A549 (cell line): ENCODE measurements around the gene FBXW2. TPM values are rescaled to one million over a fixed set of nuclear protein-coding genes. Genes with fewer than 3 reads are reported as not detected.

Experiments
- ATAC-seq, 2 experiments: fragments of 200-7000 bp in 1 of 2; fragments of >200 bp in 1 of 2; cut with Nextera tagmentation in 1 of 2; cut with Tn5 transposase in 1 of 2; 3 replicates each; pipeline versions ENCODE4 v1.8.0 to v1.9.1; 2018 to 2020; ENCODE audit warnings: mild to moderate bottlenecking in 1 of 2, moderate library complexity in 1 of 2
- CTCF ChIA-PET: fragments of 300-600 bp; sonication (Branson Sonifier 250); formaldehyde crosslinking; extraction: SDS; loops from one replicate; lab custom pipeline; 2021; ENCODE audit warnings: antibody characterized with exemption, inconsistent platforms; lab: Yijun Ruan, JAX
- POLR2A ChIA-PET: fragments of 350-600 bp; formaldehyde crosslinking; extraction: SDS; loops from one replicate; lab custom pipeline; 2021; ENCODE audit warnings: antibody characterized with exemption, inconsistent platforms; lab: Yijun Ruan, JAX
- DNase-seq, 2 experiments: peaks; one replicate each; pipeline versions ENCODE4 v3.0.0 to v3.0.0-alpha.2; 2011 to 2016; ENCODE audit warnings: low read depth in 1 of 2, low spot score in 1 of 2
- FAIRE-seq: peaks from 2 replicates; lab custom pipeline; 2011; peaks lifted over from hg19 to GRCh38; lab: Jason Lieb, UNC
- H3K27ac ChIP-seq, 2 experiments: fragments of >200 bp; sonication (Bioruptor Twin); formaldehyde crosslinking; 3 replicates each; pipeline ENCODE4 v1.5.1; 2016 to 2017
- H3K4me1 ChIP-seq: fragments of >200 bp; sonication (Bioruptor Twin); formaldehyde crosslinking; 3 replicates; pipeline ENCODE4 v1.6.1; 2016
- H3K4me2 ChIP-seq: fragments of >200 bp; sonication (Bioruptor Twin); formaldehyde crosslinking; 3 replicates; pipeline ENCODE4 v1.6.1; 2016
- H3K4me3 ChIP-seq: fragments of >200 bp; sonication (Bioruptor Twin); formaldehyde crosslinking; 3 replicates; pipeline ENCODE4 v1.5.1; 2016
- H3K9me3 ChIP-seq: fragments of >200 bp; sonication (Bioruptor Twin); formaldehyde crosslinking; 3 replicates; pipeline ENCODE4 v1.6.1; 2016
- BHLHE40 ChIP-seq: IDR thresholded peaks from 2 replicates; pipeline ENCODE4 v1.6.1; 2012; ENCODE audit warnings: low read depth, low read length, inconsistent platforms
- CBX2 ChIP-seq: fragments of 200-600 bp; sonication (generic); IDR thresholded peaks from 2 replicates; pipeline ENCODE4 v1.6.1; 2016; ENCODE audit warnings: low read depth, mild to moderate bottlenecking, borderline replicate concordance
- CEBPB ChIP-seq, 2 experiments: fragments of >200 bp in 1 of 2; sonication (Bioruptor Twin) in 1 of 2; formaldehyde crosslinking in 1 of 2; IDR thresholded peaks; 2 replicates each; pipeline ENCODE4 v1.6.1; 2012 to 2016
- CHD4 ChIP-seq: fragments of 200-600 bp; sonication (generic); IDR thresholded peaks from 2 replicates; pipeline ENCODE4 v1.6.1; 2016; ENCODE audit warnings: antibody characterized with exemption, mild to moderate bottlenecking, borderline replicate concordance
- E2F6 ChIP-seq: IDR thresholded peaks from 2 replicates; pipeline ENCODE4 v1.6.1; 2012; ENCODE audit warnings: low read depth, borderline replicate concordance
- ELK1 ChIP-seq: fragments of 150-350 bp; IDR thresholded peaks from 2 replicates; pipeline ENCODE4 v1.6.1; 2014; ENCODE audit warnings: low read depth, mild to moderate bottlenecking, low read length
- FOSB ChIP-seq: fragments of 250-450 bp; sonication (Bioruptor Pico); IDR thresholded peaks from 2 replicates; pipeline ENCODE4 v1.5.0; 2020; ENCODE audit warnings: mild to moderate bottlenecking, moderate library complexity
- FOSL2 ChIP-seq, 2 experiments: fragments of 450-650 bp in 1 of 2; fragments of >200 bp in 1 of 2; sonication (Bioruptor Twin) in 1 of 2; formaldehyde crosslinking; IDR thresholded peaks; 2 replicates each; pipeline versions ENCODE4 v1.5.0 to v1.6.1; 2016 to 2020; ENCODE audit warnings: mild to moderate bottlenecking in 1 of 2, moderate library complexity in 1 of 2
- FOXS1 ChIP-seq: fragments of 250-450 bp; sonication (Bioruptor Pico); IDR thresholded peaks from 2 replicates; pipeline ENCODE4 v1.5.0; 2020; ENCODE audit warnings: mild to moderate bottlenecking, moderate library complexity
- GATA3 ChIP-seq: IDR thresholded peaks from 2 replicates; pipeline ENCODE4 v1.6.1; 2012; ENCODE audit warnings: borderline replicate concordance
- HMGXB4 ChIP-seq: fragments of 250-450 bp; sonication (Bioruptor Pico); IDR thresholded peaks from 2 replicates; pipeline ENCODE4 v1.5.0; 2021; ENCODE audit warnings: mild to moderate bottlenecking, moderate library complexity, borderline replicate concordance
- HOXB5 ChIP-seq: fragments of 250-450 bp; sonication (Bioruptor Pico); IDR thresholded peaks from 2 replicates; pipeline ENCODE4 v1.5.0; 2020; ENCODE audit warnings: mild to moderate bottlenecking, moderate library complexity
- JUN ChIP-seq, 2 experiments: fragments of >200 bp; sonication (Bioruptor Twin); formaldehyde crosslinking; IDR thresholded peaks; 2 replicates in 1 of 2; 3 replicates in 1 of 2; pipeline ENCODE4 v1.6.1; 2016 to 2017
- JUNB ChIP-seq: fragments of >200 bp; sonication (Bioruptor Twin); formaldehyde crosslinking; IDR thresholded peaks from 2 replicates; pipeline ENCODE4 v1.6.1; 2016
- KDM5A ChIP-seq: fragments of 200-600 bp; sonication (generic); IDR thresholded peaks from 2 replicates; pipeline ENCODE4 v1.6.1; 2016; ENCODE audit warnings: antibody characterized with exemption, mild to moderate bottlenecking
- MAX ChIP-seq: IDR thresholded peaks from 2 replicates; pipeline ENCODE4 v1.6.1; 2012
- NFE2L2 ChIP-seq: fragments of 150-350 bp; conservative IDR thresholded peaks from 2 replicates; pipeline ENCODE4 v1.6.1; 2014; ENCODE audit warnings: low read length
- NPAS2 ChIP-seq: fragments of 250-450 bp; sonication (Bioruptor Pico); IDR thresholded peaks from 2 replicates; pipeline ENCODE4 v1.8.0; 2022; ENCODE audit warnings: mild to moderate bottlenecking, moderate library complexity, borderline replicate concordance
- POLR2A ChIP-seq: IDR thresholded peaks from 2 replicates; pipeline ENCODE4 v1.6.1; 2012; ENCODE audit warnings: mild to moderate bottlenecking, low read length
- POLR2AphosphoS2 ChIP-seq: conservative IDR thresholded peaks from 2 replicates; pipeline ENCODE4 v1.6.1; 2012; ENCODE audit warnings: low read length, improper control_type of control experiment, inconsistent platforms
- REST ChIP-seq: fragments of 200-600 bp; sonication (generic); IDR thresholded peaks from 2 replicates; pipeline ENCODE4 v1.6.1; 2016; ENCODE audit warnings: antibody characterized with exemption, mild to moderate bottlenecking, moderate library complexity
- SREBF2 ChIP-seq: fragments of 450-650 bp; IDR thresholded peaks from 2 replicates; pipeline ENCODE4 v1.6.1; 2014; ENCODE audit warnings: mild to moderate bottlenecking, moderate library complexity
- TFCP2L1 ChIP-seq: fragments of 250-450 bp; sonication (Bioruptor Pico); IDR thresholded peaks from 2 replicates; pipeline ENCODE4 v1.5.0; 2021; ENCODE audit warnings: mild to moderate bottlenecking
- ZFP36 ChIP-seq: fragments of 450-650 bp; IDR thresholded peaks from 2 replicates; pipeline ENCODE4 v1.6.1; 2014; ENCODE audit warnings: borderline replicate concordance; ENCODE audit not compliant: partially characterized antibody
- WGBS: methylation state at CpG from one replicate; pipeline ENCODE4 v1.1.6; 2017; ENCODE audit errors: missing lambda C conversion rate; 5-methylcytosine and 5-hydroxymethylcytosine counted together
- polyA plus RNA-seq, 4 experiments: library from polyadenylated mRNA; depleted of rRNA in 3 of 4; stranded (reverse); fragments of >200 nt; fragmentation: RNase III in 1 of 4; extraction: RNeasy Plus Mini Kit Qiagen cat#74134 plus additional on column Dnase treatment in 1 of 4; gene quantifications; 2 replicates in 3 of 4; 3 replicates in 1 of 4; pipeline ENCODE4 v1.2.3, GENCODE V29; 2011 to 2017
- TF ChIP-seq, protein P1 (sequence below): fragments of 250-450 bp; sonication (Bioruptor Pico); IDR thresholded peaks from 2 replicates; pipeline ENCODE4 v1.5.0; 2020; ENCODE audit warnings: low read depth, mild to moderate bottlenecking, moderate library complexity

Gene FBXW2
- polyA plus RNA-seq, 2 of the 4 experiments (the other 2 are of a cell fraction), result 28.8 to 60.0 TPM

GRCh38 chr9:120768247-120768646 lies 25.0 kb downstream of the FBXW2 start:
- no peaks in the 10 kb centered on the region for H3K9me3 ChIP-seq
- FAIRE-seq (no peak), ATAC-seq (no peak), DNase-seq (no peak)
- no peak overlapping the region for H3K4me3 ChIP-seq
- POLR2A ChIA-PET, result interaction anchor here (1.1 to 3.0 kb wide), 2 partner anchors 16 to 25 kb away, joined by 3 to 8 read pairs; partner anchors contain the start of gene FBXW2
- WGBS, result 97% methylated on average over 4 of the region's 4 CpGs
- CTCF ChIA-PET, result interaction anchor here (0.9 to 12.8 kb wide), 3 partner anchors 10 to 14 kb away, joined by 3 to 96 read pairs (median 3); no protein-coding TSS in a partner anchor
- TF ChIP-seq FOXS1 (CRISPR knock-in tag) (no peak), JUN (IDR thresholded peaks at IDR 0.05) (no peak), KDM5A (no peak), CHD4 (no peak), NFE2L2 (no peak), MAX (no peak), HMGXB4 (CRISPR knock-in tag) (no peak), FOSB (CRISPR knock-in tag) (no peak), BHLHE40 (no peak), TFCP2L1 (no peak)
- H3K4me1 ChIP-seq, result peaks cover 20% of the 10 kb centered on the region
- no peak overlapping the region for H3K27ac ChIP-seq
- H3K4me2 ChIP-seq, result peak overlapping the region; percentile 33; the same call in 2 of the 3 replicates

- DNase-seq (no peak), ATAC-seq (peak in 1 of 2 experiments; percentile 45; a peak in 3 of 6 replicates), FAIRE-seq (no peak)
- Histone ChIP-seq H3K4me1 (peaks cover 20% of the 10 kb centered on the region), H3K9me3 (no peaks in the 10 kb centered on the region), H3K4me3 (no peak overlapping the region), H3K4me2 (peak overlapping the region; percentile 33), H3K27ac (no peak overlapping the region)
- TF ChIP-seq JUNB (0 out of 2 replicates have a peak, but pooled peaks have one; percentile 19), FOSL2 (IDR thresholded peaks at IDR 0.05) (no peak), FOSL2 (CRISPR knock-in tag; IDR thresholded peaks at IDR 0.05) (peak; percentile 67), CBX2 (no peak), BHLHE40 (no peak), E2F6 (no peak)
- ChIA-PET CTCF (interaction anchor here (0.9 to 12.8 kb wide), 5 partner anchors 12 to 304 kb away, joined by 3 to 96 read pairs (median 3); no protein-coding TSS in a partner anchor), POLR2A (interaction anchor here (3.0 kb wide), 1 partner anchor 26 kb away, joined by 8 read pairs; the partner anchor contains the start of gene FBXW2)
- WGBS, result 22% methylated on average over 3 of the region's 3 CpGs
Observed at GRCh38 chr9:120767451-120767850, 25.8 kb downstream of the FBXW2 start.

GRCh38 chr9:120765910-120766425 lies 27.2 kb downstream of the FBXW2 start:
- WGBS, result 90% methylated on average over 1 of the region's 1 CpG
- POLR2A ChIA-PET, result interaction anchor here (3.0 kb wide), 1 partner anchor 27 kb away, joined by 8 read pairs; the partner anchor contains the start of gene FBXW2
- FAIRE-seq, result no peak
- TF ChIP-seq REST, result no peak
- TF ChIP-seq SREBF2, result no peak
- no peak for TF ChIP-seq CEBPB (IDR thresholded peaks at IDR 0.05)
- TF ChIP-seq NPAS2 (CRISPR knock-in tag), result no peak
- no peak for TF ChIP-seq CHD4
- TF ChIP-seq ELK1, result no peak
- TF ChIP-seq HOXB5 (CRISPR knock-in tag), result no peak
- TF ChIP-seq GATA3, result no peak
- TF ChIP-seq ZFP36, result no peak
- TF ChIP-seq POLR2AphosphoS2, result no peak
- no peak for TF ChIP-seq POLR2A
- TF ChIP-seq FOXS1 (CRISPR knock-in tag), result no peak
- TF ChIP-seq, protein P1, sequence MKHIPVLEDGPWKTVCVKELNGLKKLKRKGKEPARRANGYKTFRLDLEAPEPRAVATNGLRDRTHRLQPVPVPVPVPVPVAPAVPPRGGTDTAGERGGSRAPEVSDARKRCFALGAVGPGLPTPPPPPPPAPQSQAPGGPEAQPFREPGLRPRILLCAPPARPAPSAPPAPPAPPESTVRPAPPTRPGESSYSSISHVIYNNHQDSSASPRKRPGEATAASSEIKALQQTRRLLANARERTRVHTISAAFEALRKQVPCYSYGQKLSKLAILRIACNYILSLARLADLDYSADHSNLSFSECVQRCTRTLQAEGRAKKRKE, result no peak

More at GRCh38 chr9:120765910-120766425, 27.2 kb downstream of the FBXW2 start:
- H3K4me1 ChIP-seq, result peaks cover 20% of the 10 kb centered on the region
- no peak overlapping the region for H3K4me2 ChIP-seq
- ATAC-seq (no peak), DNase-seq (no peak)
- H3K9me3 ChIP-seq, result no peaks in the 10 kb centered on the region
- H3K4me3 ChIP-seq, result no peak overlapping the region
- CTCF ChIA-PET, result interaction anchor here (0.6 to 12.8 kb wide), 6 partner anchors 12 to 171 kb away, joined by 3 to 96 read pairs (median 4); no protein-coding TSS in a partner anchor
- H3K27ac ChIP-seq, result no peak overlapping the region
